Anterior cingulate cortex (tissue), 58 donors: ENCODE measurements around the gene KCNQ1.

Source experiments
- DNase-seq, 58 donors: peaks; one replicate each; lab custom pipeline; 2025; lab: John Stamatoyannopoulos, UW

Gene KCNQ1

DNA sequence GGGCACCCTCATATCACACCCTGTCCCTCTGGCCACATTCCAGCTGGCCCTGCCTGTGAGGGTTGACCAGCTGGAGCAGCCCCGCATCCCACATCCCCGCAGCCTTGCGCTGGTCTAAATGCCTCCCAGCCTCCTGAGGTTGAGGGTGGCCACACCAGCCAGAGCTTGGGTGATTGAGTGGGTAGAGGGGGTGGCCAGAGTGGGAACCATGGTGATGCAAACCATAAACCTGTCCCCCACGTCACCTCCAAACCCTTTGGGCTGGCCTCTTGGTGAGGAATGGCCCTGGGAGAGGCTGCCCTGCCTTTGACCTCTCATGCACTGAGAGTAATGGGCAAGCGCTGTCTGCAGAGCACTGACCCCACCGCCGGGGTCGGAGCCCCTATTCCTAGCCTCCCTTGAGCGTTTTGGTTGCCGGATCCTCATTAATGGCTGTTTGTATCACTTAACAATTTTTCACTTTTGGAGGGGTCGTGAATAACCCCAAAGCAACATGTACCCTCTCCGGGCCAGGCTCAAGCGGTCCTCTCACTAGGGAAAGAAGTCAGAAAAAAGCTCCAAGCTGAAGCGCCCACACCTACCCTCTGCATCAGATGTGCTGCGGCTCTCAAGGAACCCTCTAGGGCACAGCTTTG is 271.0 kb downstream of the KCNQ1 start:
- DNase-seq = no peak

- no peak for DNase-seq
These were observed 271.7 kb downstream of the KCNQ1 start for GRCh38 chr11:2716376-2717095.

DNA sequence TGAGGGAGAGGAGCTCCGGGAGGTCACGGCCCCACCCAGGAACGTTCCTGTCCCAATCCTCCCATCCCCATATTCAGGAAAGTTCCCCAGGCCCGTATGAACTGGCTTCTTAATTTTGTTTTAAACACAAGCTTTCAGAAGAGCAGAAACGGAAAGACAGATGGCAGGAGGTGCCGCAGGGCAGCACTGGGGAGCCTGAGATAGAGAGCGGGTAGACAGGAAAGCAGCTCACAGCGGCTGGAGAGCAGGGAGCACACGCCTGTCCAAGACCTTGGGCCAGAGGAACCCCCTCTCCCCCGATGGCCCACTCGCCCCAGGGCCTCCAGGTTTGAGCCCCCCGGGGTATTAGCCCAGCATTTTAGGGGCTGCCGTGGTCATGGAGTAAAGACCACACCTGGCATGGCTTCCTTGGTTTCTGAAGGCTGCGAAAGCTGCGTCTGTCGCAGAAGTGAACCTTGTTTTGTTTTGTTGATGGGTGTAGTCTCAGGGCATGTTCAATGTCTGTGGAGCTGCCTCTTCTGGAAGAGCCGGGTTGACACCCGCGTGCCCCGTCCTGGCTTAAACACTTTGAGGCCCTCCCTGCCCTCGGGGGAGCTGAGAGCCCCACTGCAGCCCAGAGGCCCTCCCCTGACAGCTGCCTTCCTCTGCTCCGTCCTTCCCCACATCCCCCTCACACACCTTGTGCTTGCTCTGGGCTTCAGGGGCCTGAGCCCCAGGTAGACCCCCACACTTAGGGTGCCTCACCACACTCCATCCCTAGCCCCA is 272.9 kb downstream of the KCNQ1 start:
- no peak for DNase-seq

GRCh38 chr11:2718817-2719438 is 274.1 kb downstream of the KCNQ1 start:
- DNase-seq = no peak

- no peak for DNase-seq
These were observed 275.2 kb downstream of the KCNQ1 start for GRCh38 chr11:2719831-2720590.

GRCh38 chr11:2721210-2721916 is 276.6 kb downstream of the KCNQ1 start:
- DNase-seq = no peak

DNA sequence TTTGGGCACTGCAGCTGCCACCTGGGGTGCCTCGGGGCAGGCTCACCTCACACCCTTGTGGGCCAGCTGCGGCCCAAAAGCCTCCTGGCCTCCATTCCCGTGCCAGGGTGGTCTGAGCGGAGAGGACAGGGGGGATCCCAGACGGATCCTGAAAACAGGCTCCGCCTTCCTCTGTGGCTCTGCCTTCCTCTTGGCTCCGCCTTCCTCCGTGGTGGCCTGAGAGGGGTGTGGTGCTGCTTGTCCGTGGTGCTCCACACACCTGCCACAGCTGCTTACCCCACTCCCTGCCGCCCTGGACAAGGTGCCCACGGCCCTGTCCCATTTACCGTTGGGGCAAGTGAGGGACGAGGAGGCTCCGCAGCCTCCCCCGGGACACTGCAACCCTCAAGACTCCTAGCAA is 278.1 kb downstream of the KCNQ1 start:
- no peak for DNase-seq

- no peak for DNase-seq
These were observed 279.3 kb downstream of the KCNQ1 start for GRCh38 chr11:2724104-2724503.

GRCh38 chr11:2724653-2725367 is 280.0 kb downstream of the KCNQ1 start:
- no peak for DNase-seq

DNA sequence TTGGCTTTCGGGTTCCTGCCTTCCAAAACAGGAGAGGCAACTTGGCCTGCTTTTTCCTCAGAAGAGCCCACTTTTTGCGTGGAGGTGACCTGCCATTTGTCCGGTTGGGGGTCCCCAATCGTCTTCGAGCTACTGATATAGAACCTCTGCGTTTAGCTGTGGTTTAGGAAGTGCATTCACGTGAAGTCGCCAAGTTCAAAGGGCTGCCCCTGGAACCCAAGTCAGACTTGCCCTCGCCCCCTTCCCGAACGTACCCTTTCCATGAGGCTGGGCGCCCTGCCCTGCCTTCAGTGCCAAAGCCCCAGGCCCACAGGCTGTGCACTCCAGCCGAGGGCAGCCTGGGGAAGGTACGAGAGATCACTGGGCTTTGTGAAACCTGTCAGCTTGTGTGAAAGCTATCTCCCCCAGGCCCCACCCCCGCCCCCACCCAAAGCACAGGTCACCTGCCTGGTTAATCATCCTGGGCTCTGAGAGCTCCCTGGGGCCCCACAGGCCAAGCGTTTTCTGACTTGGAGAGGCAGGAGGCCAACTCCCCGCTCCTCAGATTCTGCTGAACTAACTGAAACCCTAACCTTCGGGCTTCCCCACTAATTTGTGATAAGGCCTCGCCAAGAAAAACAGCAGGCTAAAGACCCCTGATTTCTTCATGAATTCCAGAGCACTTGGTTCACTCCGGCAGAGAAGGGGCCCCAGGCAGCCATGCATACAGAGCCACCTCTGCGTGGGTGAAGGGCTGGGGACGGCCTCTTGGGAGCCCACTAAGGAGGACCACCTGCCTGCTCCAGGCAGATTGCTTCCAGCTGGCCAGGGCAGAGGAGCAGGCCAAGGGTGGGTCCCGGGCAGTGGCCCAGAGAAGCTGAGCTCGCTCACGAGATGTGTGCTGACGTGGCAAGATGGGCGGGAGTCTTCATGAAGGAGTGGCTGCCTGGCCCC is 280.8 kb downstream of the KCNQ1 start:
- DNase-seq = no peak

DNA sequence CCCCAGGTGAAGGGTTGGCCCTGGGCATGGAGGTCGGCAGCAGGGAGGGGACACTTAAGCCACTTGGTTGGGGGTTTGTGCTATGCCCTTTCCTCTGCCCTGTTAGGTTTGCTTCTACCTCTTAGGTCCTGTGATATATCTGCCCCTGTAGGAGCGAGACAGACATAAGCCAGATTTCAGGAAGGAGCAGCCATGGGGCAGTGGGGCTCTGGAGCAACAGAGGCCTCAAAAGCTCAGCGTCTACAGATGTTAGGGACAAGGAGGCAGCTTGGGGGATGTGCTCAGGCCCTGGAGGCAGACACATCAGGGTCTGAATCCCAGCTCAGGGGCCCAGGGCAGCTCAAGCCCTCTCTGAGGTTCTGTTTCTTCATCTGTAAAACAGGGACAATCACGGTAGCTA is 282.2 kb downstream of the KCNQ1 start:
- no peak for DNase-seq

DNA sequence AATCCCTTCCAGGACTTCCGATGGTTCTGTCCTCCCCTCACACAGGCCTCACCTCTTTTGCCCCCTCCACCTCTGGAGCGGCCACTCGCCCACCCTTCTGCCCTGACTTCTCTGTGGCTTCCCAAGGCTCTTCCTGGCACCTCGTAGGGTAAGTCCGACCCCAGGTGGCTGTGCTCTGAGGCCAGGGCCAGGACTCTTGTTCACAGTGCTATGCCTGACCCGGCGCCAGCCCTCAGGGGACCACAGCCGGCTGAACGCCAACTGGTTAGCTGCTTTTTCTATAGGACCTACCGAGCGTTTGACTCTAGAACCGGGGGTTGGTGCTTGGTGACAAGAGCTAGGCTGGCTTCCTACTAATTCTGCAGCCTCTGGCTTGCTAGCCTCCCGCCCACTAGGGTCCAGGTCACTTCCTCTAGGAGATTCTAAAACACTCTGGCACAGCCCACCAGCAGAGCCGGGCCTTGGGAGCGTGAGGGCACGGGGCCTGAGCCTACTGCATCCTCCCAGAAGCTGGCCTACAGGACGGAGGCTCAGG is 283.4 kb downstream of the KCNQ1 start:
- DNase-seq = peak in 2 of 58 donors; percentile 51 to 59

DNA sequence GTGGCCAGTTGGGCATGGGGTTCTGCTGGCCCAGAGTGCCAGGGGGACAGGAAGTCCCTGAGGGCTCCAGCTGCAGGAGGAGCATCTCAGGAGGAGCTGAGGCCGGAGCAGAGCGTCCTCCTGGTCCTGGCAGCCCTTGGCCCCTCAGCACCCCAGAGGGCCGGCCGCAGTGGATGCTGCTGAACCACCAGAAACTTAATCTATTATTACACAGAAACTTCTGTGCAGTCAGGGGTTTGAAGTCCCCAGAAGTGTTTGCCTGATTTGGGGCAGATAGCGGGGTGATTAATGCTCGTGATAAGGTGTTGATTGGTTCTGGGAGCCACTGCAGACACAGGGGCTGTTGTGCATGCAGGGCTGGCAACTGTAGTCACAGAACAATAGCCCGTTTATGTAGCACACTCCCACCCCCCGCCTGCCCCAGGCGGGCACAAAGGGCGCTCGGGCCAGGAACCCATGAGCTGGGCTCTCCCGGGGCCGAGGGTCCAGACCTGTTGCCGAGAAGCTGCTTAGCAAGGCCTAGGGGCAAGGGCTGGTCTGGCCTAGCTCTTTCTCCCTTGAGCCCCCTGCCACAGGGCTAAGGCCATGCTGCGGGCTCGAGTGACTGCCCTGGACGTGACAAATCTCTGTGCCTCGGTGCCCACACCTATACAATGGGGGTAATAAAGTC is 284.0 kb downstream of the KCNQ1 start:
- peak in 53 of 58 donors; percentile 16 to 90 (median 69) for DNase-seq

DNA sequence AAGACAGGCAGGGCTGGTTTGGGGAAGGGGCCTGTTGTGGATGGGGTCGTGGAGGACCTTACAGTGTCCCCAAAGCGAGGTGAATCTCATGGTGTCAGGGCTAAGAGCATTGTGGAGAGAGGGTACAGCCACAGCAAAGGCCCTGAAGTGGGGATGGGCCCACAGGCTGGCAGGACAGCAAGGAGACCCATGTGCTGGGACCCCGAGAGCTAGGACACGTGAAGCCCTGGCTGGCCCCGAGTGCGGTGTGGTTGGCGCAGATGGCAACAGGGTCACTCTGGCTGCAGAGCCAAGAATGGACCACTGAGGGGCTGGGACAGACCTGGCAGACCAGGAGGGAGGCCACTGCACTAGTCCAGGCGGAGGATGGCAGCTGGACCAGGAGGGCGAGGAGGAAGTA is 285.0 kb downstream of the KCNQ1 start:
- DNase-seq = no peak

GRCh38 chr11:2730272-2731129 is 285.7 kb downstream of the KCNQ1 start:
- DNase-seq = peak in 35 of 58 donors; percentile 5 to 77 (median 43)
